Measurements from ENCODE around the gene GDA.
"Not testable (repeated sequence)": the region's sequence is repeated elsewhere in the genome, so short reads cannot be mapped to it uniquely, and the experiment has no call there.

Gene GDA

DNA sequence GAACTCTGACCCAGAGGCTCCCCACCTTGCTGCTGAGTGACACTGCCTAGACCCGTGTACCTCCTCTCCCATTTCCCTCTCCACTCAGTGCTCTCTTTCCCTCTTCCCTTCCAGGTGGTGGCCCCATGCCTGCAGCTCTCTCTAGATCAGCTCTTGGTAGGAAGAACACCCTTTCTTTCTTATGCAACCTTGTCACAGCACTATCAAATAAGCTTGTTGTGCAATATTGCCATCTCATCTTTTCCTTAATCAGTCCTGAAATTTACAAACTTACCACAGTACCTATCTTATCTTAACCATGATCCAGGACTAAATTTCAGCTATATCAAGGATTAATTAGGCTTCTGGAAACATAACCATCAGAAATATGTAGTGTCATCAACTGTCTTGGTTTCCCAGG lies 127.2 kb downstream of the GDA start:
- DNase-seq (ENCODE audit: low read depth in 2 of 2) = no peak

- no peak for DNase-seq (ENCODE audit: low read depth in 2 of 2)
Observed at GRCh38 chr9:72278959-72279358, 129.7 kb downstream of the GDA start.

GRCh38 chr9:72280913-72281500 lies 131.8 kb downstream of the GDA start:
- peak; percentile 60 to 66 for DNase-seq (ENCODE audit: low read depth in 2 of 2)

GRCh38 chr9:72289401-72289800 lies 140.2 kb downstream of the GDA start:
- no peak for DNase-seq (ENCODE audit: low read depth in 2 of 2)

- no peak for DNase-seq (ENCODE audit: low read depth in 2 of 2)
Observed at GRCh38 chr9:72290311-72290710, 141.1 kb downstream of the GDA start.

DNA sequence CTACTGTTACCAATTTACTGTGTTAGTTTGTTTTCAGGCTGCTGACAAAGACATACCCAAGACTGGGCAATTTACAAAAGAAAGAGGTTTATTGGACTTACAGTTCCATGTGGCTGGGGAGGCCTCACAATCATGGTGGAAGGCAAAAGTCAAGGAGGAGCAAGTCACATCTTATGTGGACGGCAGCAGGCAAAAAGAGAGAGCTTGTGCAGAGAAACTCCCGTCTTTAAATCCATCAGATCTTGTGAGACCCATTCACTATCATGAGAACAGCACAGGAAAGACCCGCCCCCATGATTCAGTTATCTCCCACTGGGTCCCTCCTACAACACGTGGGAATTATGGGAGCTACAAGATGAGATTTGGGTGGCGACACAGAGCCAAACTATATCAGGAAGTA lies 142.3 kb downstream of the GDA start:
- not testable (repeated sequence) for DNase-seq (ENCODE audit: low read depth in 2 of 2)

DNA sequence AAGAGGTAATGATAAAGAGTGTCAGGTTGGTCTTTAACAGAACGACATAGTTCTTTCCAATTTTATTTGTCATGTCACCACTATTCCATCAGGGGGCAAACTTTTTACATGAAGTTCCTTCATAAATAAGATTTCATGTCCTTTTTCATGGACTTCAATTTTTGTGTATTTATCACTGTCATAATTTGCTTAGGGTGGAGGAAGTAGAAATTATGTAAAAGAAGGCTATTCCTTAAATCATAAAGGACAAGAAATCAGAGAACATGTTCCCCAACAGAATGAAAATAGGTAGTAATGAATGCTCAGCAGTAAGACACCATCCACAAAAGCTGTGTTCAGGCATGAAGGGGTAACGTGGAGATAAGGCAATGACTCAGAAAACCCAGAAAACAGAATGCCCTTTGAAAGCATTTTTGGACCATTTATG lies 143.0 kb downstream of the GDA start:
- no peak for DNase-seq (ENCODE audit: low read depth in 2 of 2)

GRCh38 chr9:72292874-72293607 lies 143.8 kb downstream of the GDA start:
- no peak for DNase-seq (ENCODE audit: low read depth in 2 of 2)

DNA sequence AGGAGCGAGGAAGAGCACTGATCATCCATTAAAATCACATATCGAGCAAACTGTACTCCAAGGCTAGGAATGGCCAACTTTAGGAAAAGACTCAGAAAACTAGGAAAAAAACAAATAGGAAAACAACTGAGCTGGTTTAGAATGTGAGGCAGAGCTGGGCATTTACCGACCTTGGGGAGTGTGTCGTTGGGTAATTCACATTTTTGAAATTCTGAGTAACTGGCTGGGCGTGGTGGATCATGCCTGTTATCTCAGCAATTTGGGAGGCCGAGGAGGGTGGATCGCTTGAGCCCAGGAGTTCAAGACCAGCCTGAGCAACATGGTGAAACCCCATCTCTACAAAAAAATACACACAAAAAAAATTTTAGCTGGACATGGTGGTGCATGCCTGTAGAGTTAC lies 145.7 kb downstream of the GDA start:
- DNase-seq (ENCODE audit: low read depth in 2 of 2) = no peak

- no peak for DNase-seq (ENCODE audit: low read depth in 2 of 2)
Observed at GRCh38 chr9:72297516-72297915, 148.3 kb downstream of the GDA start.

- DNase-seq (ENCODE audit: low read depth in 2 of 2) = no peak
Observed at GRCh38 chr9:72299017-72299603, 149.9 kb downstream of the GDA start.

GRCh38 chr9:72300873-72301272 lies 151.6 kb downstream of the GDA start:
- no peak for DNase-seq (ENCODE audit: low read depth in 2 of 2)
